ENCODE results near the gene ABHD3. TPM values are rescaled to one million over a fixed set of nuclear protein-coding genes. Genes with fewer than 3 reads are reported as not detected.
A peak's percentile ranks its signal among the peaks of the same experiment; 100 is the strongest.
"Not testable (repeated sequence)": the region's sequence is repeated elsewhere in the genome, so short reads cannot be mapped to it uniquely, and the experiment has no call there.

Gene ABHD3
- total and polyA plus RNA-seq, 11 donors: 2.1 to 15.6 (median 4.8) TPM

GRCh38 chr18:21739604-21740537 is 35.3 kb upstream of the ABHD3 start:
- no peak for TF ChIP-seq CTCF (IDR thresholded peaks at IDR 0.05)
- TF ChIP-seq POLR2A (IDR thresholded peaks at IDR 0.05): no peak
- DNase-seq (peak in 3 of 5 donors; percentile 17 to 35 (median 25)), ATAC-seq (peak in 3 of 4 donors; percentile 2 to 4 (median 2))
- peaks cover 0 to 8% (median 0%) of the 10 kb centered on the region in 12 donors for H3K9me3 ChIP-seq
- peaks cover 0 to 36% (median 17%) of the 10 kb centered on the region in 12 donors for H3K4me1 ChIP-seq
- WGBS, 4 donors: 37 to 48% (median 45%) methylated on average over 21 of the region's 21 CpGs
- intact Hi-C loops (cut with DNase I): loop anchor here in 8 of 10 donors (1.0 to 10.0 kb wide), 11 partner anchors 33 to 138 kb away; partner anchors contain the start of genes ABHD3 (in 3 of the 8), ESCO1 (in 2 of the 8) and SNRPD1 (in 2 of the 8)
- no peaks in the 10 kb centered on the region for H3K36me3 ChIP-seq
- H3K27ac ChIP-seq: peak overlapping the region in 11 of 12 donors; percentile 56 to 99 (median 98)
- H3K4me3 ChIP-seq: peak overlapping the region in 11 of 12 donors; percentile 71 to 96 (median 90)
- no peaks in the 10 kb centered on the region for H3K27me3 ChIP-seq

GRCh38 chr18:21736926-21737325 is 32.4 kb upstream of the ABHD3 start:
- not testable (repeated sequence) for H3K9me3 ChIP-seq, H3K27me3 ChIP-seq, H3K27ac ChIP-seq, H3K36me3 ChIP-seq, ATAC-seq, DNase-seq, H3K4me3 ChIP-seq
- 95 to 99% (median 97%) methylated on average over 4 of the region's 4 CpGs for WGBS, 4 donors
- intact Hi-C loops (cut with DNase I): loop anchor here in 1 of 10 donors (10.0 kb wide), 1 partner anchor 68 kb away; no protein-coding TSS in a partner anchor
- peaks cover 0 to 19% (median 5%) of the 10 kb centered on the region in 12 donors for H3K4me1 ChIP-seq

- Histone ChIP-seq H3K27me3 (no peaks in the 10 kb centered on the region), H3K36me3 (no peaks in the 10 kb centered on the region), H3K4me3 (no peak overlapping the region), H3K27ac (no peak overlapping the region), H3K9me3 (peaks cover 0 to 8% (median 0%) of the 10 kb centered on the region in 12 donors), H3K4me1 (peaks cover 0 to 15% (median 3%) of the 10 kb centered on the region in 12 donors)
- TF ChIP-seq POLR2A (IDR thresholded peaks at IDR 0.05) (no peak), CTCF (IDR thresholded peaks at IDR 0.05) (no peak)
- ATAC-seq (no peak), DNase-seq (peak in 4 of 5 donors; percentile 20 to 36 (median 30))
- intact Hi-C loops (cut with DNase I): loop anchor here in 1 of 10 donors (10.0 kb wide), 1 partner anchor 69 kb away; no protein-coding TSS in a partner anchor
- WGBS, 4 donors: 47 to 66% (median 56%) methylated on average over 6 to 12 of the region's 12 CpGs
These were observed 31.0 kb upstream of the ABHD3 start for GRCh38 chr18:21735452-21736015.

GRCh38 chr18:21733011-21733410 is 28.4 kb upstream of the ABHD3 start:
- WGBS, 4 donors: 87 to 98% (median 94%) methylated on average over 5 of the region's 5 CpGs
- Histone ChIP-seq H3K9me3 (peaks cover 0 to 8% (median 0%) of the 10 kb centered on the region in 12 donors), H3K27ac (no peak overlapping the region), H3K4me1 (peaks cover 0 to 5% (median 0%) of the 10 kb centered on the region in 12 donors), H3K27me3 (no peaks in the 10 kb centered on the region), H3K4me3 (no peak overlapping the region), H3K36me3 (no peaks in the 10 kb centered on the region)
- no peak for ATAC-seq
- TF ChIP-seq CTCF (IDR thresholded peaks at IDR 0.05) (no peak), POLR2A (IDR thresholded peaks at IDR 0.05) (no peak)
- no peak for DNase-seq
- intact Hi-C loops (cut with DNase I): loop anchor here in 1 of 10 donors (10.0 kb wide), 1 partner anchor 72 kb away; no protein-coding TSS in a partner anchor

Measured in heart left ventricle (tissue), 16 donors.